Heart left ventricle (tissue), 16 donors: ENCODE data around the gene GRIN2C. TPM values are rescaled to one million over a fixed set of nuclear protein-coding genes. Genes with fewer than 3 reads are reported as not detected.

Source experiments
- ATAC-seq, 4 donors: fragments of 200-7000 bp; cut with Tn5 transposase; one replicate each; pipeline ENCODE4 v1.9.1; 2020 to 2022; ENCODE audit warnings: moderate library complexity in 4 of 4, mild to moderate bottlenecking in 3 of 4, moderate number of reproducible peaks in 1 of 4
- DNase-seq, 5 donors: peaks; one replicate each; pipeline ENCODE4 v3.0.0-alpha.2; 2020
- H3K27ac ChIP-seq, 12 donors: fragments of 200-600 bp; sonication (generic) in 4 of 12; one replicate each; pipeline versions ENCODE4 v1.5.0 to v1.8.0; 2016 to 2022; ENCODE audit warnings: mild to moderate bottlenecking in 2 of 12
- H3K27me3 ChIP-seq, 9 donors: fragments of 200-600 bp; sonication (generic) in 2 of 9; one replicate each; pipeline versions ENCODE4 v1.5.1 to v1.8.0; 2016 to 2022; ENCODE audit warnings: mild to moderate bottlenecking in 3 of 9
- H3K36me3 ChIP-seq, 9 donors: fragments of 200-600 bp; sonication (generic) in 2 of 9; one replicate each; pipeline versions ENCODE4 v1.5.0 to v1.8.0; 2018 to 2022; ENCODE audit warnings: mild to moderate bottlenecking in 2 of 9
- H3K4me1 ChIP-seq, 12 donors: fragments of 200-600 bp; sonication (generic) in 4 of 12; one replicate each; pipeline versions ENCODE4 v1.5.0 to v1.8.0; 2016 to 2022; ENCODE audit warnings: mild to moderate bottlenecking in 3 of 12
- H3K4me3 ChIP-seq, 12 donors: fragments of 200-600 bp; sonication (generic) in 4 of 12; one replicate each; pipeline versions ENCODE4 v1.5.0 to v1.8.0; 2017 to 2022; ENCODE audit warnings: mild to moderate bottlenecking in 9 of 12, moderate library complexity in 4 of 12
- H3K9me3 ChIP-seq, 12 donors: fragments of 200-600 bp; sonication (generic) in 4 of 12; one replicate each; pipeline versions ENCODE4 v1.5.0 to v1.8.0; 2016 to 2022; ENCODE audit warnings: mild to moderate bottlenecking in 1 of 12
- POLR2A ChIP-seq, 2 donors: fragments of 450-650 bp; IDR thresholded peaks; one replicate each; pipeline ENCODE4 v1.6.1; 2017; ENCODE audit warnings: antibody characterized with exemption in 2 of 2, mild to moderate bottlenecking in 2 of 2, moderate library complexity in 2 of 2
- WGBS, 4 donors: extraction: QIAGEN DNeasy Blood & Tissue Kit in 2 of 4; methylation state at CpG; one replicate each; pipeline versions ENCODE4 v1.1.5 to v1.1.7; 2013 to 2018; 5-methylcytosine and 5-hydroxymethylcytosine counted together
- intact Hi-C, 10 donors: fragments of 100-400 bp; cut with DNase I; formaldehyde crosslinking; loops; one replicate each; pipeline versions ENCODE4 v1.11.1 to v1.14.2; 2022
- polyA plus RNA-seq, 2 donors: library from polyadenylated mRNA; stranded (reverse); fragments of 200-250 nt; gene quantifications; one replicate each; pipeline ENCODE4 v1.2.3, GENCODE V29; 2013
- total RNA-seq, 9 donors: library from RNA; depleted of rRNA in 2 of 9; stranded (reverse); fragments of >200 nt in 2 of 9; fragmentation: NEBNext Ultra II Directional in 3 of 9; extraction: Animal tissue kit (Norgen Biotek cat#: 25700) in 3 of 9; gene quantifications; one replicate each; pipeline versions ENCODE4 v1.1.0 to v1.2.4, GENCODE V29; 2016 to 2023
- TF ChIP-seq, protein P1 (sequence below), 12 donors: fragments of 200-600 bp; sonication (generic) in 4 of 12; IDR thresholded peaks; one replicate each; pipeline versions ENCODE4 v1.5.0 to v1.8.0; 2018 to 2022; ENCODE audit warnings: antibody characterized with exemption in 12 of 12, mild to moderate bottlenecking in 5 of 12
- donor health status: ischemic (EF 13 %, LVEDD 7.1; RV severe dilation, severe dysfunction).
- donor health status: healthy with polysubstance abuse.
- donor health status: DM: no; HTN: yes; CAD: no.
- donor health status: DM: no; HTN: no; CAD: no.
- donor health status: ischemic (EF 25% LVEDD 6.9; RV normal size, moderate dysfunction).
- donor health status: ischemic (EF 25% LVEDD 5.7; RV mildly dilated, moderate dysfunction).
- donor health status: healthy.
- donor health status: DM: yes; HTN: yes; CAD: no.
- donor health status: ischemic (EF 35%, LVEDD 5.7; RV mildly dilated, moderate dysfunction).
- donor health status: nonischemic (EF 11% LVEDD 7.7; RV severe dilation, severe dysfunction).
- donor health status: DM: yes; HTN: yes; CAD: no.
- donor health status: PGD.
- donor health status: ischemic (EF 29% LVEDD 5.4; RV normal size, mild dysfunction).
- donor health status: nonischemic (EF 23%, LVEDD 6.1; RV moderate dilation, normal function).

The GRIN2C gene
- total and polyA plus RNA-seq, 11 donors = 0.09 to 3.1 (median 0.40) TPM

DNA sequence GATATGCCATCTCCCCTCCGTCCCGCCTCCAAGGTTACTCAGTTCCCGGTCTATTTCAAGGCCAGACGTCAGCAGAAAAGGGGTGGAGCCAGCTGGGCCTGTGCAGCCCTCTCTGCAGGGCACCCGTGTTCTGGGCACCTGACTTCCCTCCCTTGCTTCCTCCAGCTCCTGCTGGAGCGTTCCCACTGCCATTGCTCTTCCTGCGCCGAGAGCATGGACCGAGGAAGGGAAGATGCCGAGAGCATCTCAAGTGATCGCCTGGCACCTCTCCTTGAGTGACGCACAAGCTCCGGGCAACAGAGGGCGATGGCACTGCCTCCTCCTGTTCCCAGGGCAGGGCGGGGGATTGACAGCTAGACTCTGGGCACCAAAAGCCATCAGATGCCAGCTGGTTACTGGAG is 54.1 kb downstream of the GRIN2C start:
- DNase-seq (peak in 4 of 5 donors; percentile 43 to 78 (median 48)), ATAC-seq (peak; percentile 75 to 93 (median 90))
- peaks cover 0 to 33% (median 2%) of the 10 kb centered on the region in 9 donors for H3K36me3 ChIP-seq
- no peak overlapping the region for H3K27ac ChIP-seq
- H3K27me3 ChIP-seq = no peaks in the 10 kb centered on the region
- H3K4me1 ChIP-seq = peaks cover 0 to 18% (median 0%) of the 10 kb centered on the region in 12 donors
- intact Hi-C loops = no loop called here
- H3K4me3 ChIP-seq = no peak overlapping the region
- WGBS, 4 donors = 62 to 74% (median 71%) methylated on average over 12 to 15 of the region's 15 CpGs
- no peaks in the 10 kb centered on the region for H3K9me3 ChIP-seq
- TF ChIP-seq POLR2A (IDR thresholded peaks at IDR 0.05) = no peak
- TF ChIP-seq, protein P1, sequence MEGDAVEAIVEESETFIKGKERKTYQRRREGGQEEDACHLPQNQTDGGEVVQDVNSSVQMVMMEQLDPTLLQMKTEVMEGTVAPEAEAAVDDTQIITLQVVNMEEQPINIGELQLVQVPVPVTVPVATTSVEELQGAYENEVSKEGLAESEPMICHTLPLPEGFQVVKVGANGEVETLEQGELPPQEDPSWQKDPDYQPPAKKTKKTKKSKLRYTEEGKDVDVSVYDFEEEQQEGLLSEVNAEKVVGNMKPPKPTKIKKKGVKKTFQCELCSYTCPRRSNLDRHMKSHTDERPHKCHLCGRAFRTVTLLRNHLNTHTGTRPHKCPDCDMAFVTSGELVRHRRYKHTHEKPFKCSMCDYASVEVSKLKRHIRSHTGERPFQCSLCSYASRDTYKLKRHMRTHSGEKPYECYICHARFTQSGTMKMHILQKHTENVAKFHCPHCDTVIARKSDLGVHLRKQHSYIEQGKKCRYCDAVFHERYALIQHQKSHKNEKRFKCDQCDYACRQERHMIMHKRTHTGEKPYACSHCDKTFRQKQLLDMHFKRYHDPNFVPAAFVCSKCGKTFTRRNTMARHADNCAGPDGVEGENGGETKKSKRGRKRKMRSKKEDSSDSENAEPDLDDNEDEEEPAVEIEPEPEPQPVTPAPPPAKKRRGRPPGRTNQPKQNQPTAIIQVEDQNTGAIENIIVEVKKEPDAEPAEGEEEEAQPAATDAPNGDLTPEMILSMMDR (IDR thresholded peaks at IDR 0.05) = no peak

DNA sequence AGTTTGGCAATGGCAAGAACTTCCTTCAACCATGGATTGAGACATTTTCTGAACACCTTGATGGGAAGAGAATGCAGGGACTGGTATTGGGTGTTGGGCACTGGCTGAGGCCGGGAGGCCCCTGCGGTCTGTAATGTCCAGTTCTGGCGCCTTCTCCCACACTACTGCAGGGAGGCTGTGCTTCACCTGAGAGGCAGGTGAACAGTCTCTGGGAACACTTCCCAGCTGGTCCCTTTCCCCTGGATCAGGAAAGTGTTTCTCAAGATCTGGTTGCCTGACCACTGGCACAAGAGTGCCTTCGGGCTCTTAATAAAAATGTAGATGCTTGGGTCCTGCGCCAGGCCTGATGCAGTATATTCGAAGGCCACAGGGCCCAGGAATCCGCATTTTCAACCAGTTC is 55.0 kb downstream of the GRIN2C start:
- no peak for DNase-seq
- Histone ChIP-seq H3K4me1 (peaks cover 0 to 18% (median 0%) of the 10 kb centered on the region in 12 donors), H3K27ac (peak overlapping the region in 1 of 12 donors; percentile 42), H3K27me3 (no peaks in the 10 kb centered on the region), H3K4me3 (no peak overlapping the region), H3K36me3 (peaks cover 0 to 37% (median 10%) of the 10 kb centered on the region in 9 donors), H3K9me3 (no peaks in the 10 kb centered on the region)
- intact Hi-C loops = no loop called here
- ATAC-seq = no peak
- whole genome bisulfite sequencing, 4 donors = 95 to 98% (median 96%) methylated on average over 6 to 7 of the region's 7 CpGs
- TF ChIP-seq, protein P1 (IDR thresholded peaks at IDR 0.05) = no peak
- TF ChIP-seq POLR2A (IDR thresholded peaks at IDR 0.05) = no peak

DNA sequence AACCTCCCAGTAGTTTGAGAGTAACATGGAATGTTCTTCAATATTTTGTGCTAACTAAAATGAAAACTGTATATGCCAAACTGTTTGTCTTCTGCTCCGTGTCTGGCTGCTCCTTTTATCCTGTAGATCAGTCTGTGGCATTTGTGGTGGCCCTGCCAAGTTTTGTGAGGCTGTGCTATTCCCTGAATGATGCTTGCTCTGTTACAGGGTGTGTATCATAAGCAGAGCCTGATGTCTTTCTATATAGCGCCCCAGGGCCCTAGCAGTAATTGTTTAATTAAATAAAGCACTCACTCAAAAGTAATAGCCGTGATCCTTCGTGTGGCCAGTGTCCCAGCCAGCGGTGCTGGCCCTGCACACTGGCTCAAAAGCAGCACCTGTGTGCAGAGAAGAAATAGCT is 55.7 kb downstream of the GRIN2C start:
- TF ChIP-seq, protein P1 (IDR thresholded peaks at IDR 0.05) = no peak
- TF ChIP-seq POLR2A (IDR thresholded peaks at IDR 0.05) = no peak
- intact Hi-C loops = no loop called here
- ATAC-seq = no peak
- Histone ChIP-seq H3K4me1 (peaks cover 0 to 12% (median 0%) of the 10 kb centered on the region in 12 donors), H3K27ac (peak overlapping the region in 1 of 12 donors; percentile 43), H3K27me3 (no peaks in the 10 kb centered on the region), H3K36me3 (peaks cover 0 to 44% (median 16%) of the 10 kb centered on the region in 9 donors), H3K9me3 (no peaks in the 10 kb centered on the region), H3K4me3 (no peak overlapping the region)
- no peak for DNase-seq
- WGBS, 4 donors = 82 to 84% (median 83%) methylated on average over 5 of the region's 5 CpGs

DNA sequence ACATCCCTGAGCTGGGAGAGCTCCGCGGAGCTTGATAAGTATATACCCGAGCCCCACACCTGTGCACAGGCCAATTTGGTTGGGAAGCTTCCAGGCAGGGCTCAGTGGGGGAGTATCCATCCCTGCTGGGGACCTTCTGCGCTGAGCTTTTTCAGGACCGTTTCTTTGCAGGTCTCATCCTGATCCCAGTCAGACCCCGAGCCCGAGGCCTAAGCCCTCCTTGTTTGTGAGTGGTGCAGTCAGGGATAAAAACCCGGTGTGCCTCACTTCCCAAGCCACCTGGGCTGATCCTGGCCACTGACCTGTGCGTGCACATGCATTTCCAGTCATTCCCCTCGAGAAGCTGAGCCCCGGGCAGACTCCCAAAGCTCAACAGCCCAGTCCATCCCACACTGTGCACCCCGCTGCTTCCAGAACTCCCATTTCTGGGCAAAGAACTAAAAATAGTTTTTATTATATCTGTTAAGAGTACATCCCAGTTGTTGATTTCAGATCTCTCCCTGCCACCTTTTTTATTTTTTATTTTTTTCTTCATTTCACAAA is 56.2 kb downstream of the GRIN2C start:
- 90 to 92% (median 91%) methylated on average over 12 of the region's 12 CpGs for WGBS, 4 donors
- H3K4me1 ChIP-seq = peaks cover 0 to 8% (median 0%) of the 10 kb centered on the region in 12 donors
- intact Hi-C loops = no loop called here
- TF ChIP-seq, protein P1 (IDR thresholded peaks at IDR 0.05) = no peak
- no peak for TF ChIP-seq POLR2A (IDR thresholded peaks at IDR 0.05)
- ATAC-seq (no peak), DNase-seq (no peak)
- no peaks in the 10 kb centered on the region for H3K27me3 ChIP-seq
- H3K27ac ChIP-seq = peak overlapping the region in 1 of 12 donors; percentile 43
- H3K9me3 ChIP-seq = no peaks in the 10 kb centered on the region
- H3K36me3 ChIP-seq = peaks cover 0 to 50% (median 18%) of the 10 kb centered on the region in 9 donors
- no peak overlapping the region for H3K4me3 ChIP-seq
